Measurements from ENCODE around the gene MCC. TPM values are rescaled to one million over a fixed set of nuclear protein-coding genes. Genes with fewer than 3 reads are reported as not detected.

MCC gene
- total RNA-seq, 1 experiment from 2014 or later: 7.6 TPM

DNA sequence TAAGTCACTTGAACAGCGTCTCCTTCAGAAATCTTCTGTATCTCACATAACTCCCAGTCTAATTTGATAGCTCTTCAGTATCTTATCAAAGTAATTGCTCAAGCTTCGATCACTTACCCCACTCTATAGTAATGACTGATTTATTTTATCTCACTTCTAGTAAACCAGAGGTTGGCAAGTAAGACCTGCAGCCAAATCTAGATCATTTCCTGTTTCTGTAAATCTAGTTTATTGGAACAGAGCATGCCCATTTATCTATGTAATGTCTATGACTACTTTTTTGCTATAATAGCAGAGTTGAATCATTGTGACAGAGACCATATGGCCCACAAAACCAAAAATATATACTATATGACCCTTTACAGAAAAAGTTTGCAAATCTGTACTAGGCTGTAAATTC, 93.6 kb downstream of the MCC start:
- Histone ChIP-seq H3K4ac (ENCODE audit: low read depth, low read length) (no peak overlapping the region), H3K27ac (ENCODE audit: insufficient read length, low read depth, low read length) (no peak overlapping the region), H2AK5ac (ENCODE audit: insufficient read length, low read length) (no peak overlapping the region), H2BK20ac (ENCODE audit: low read depth, low read length, poor library complexity, severe bottlenecking) (no peak overlapping the region), H3T11ph (ENCODE audit: low read length) (no peak overlapping the region), H4K8ac (replicated peaks; ENCODE audit: insufficient read length, low read depth, low read length) (no peak overlapping the region), H3K79me2 (ENCODE audit: insufficient read depth, low read length) (no peaks in the 10 kb centered on the region), H2BK5ac (ENCODE audit: insufficient read length, low read length) (no peak overlapping the region), H2BK15ac (ENCODE audit: low read depth, low read length) (no peak overlapping the region), H3K4me2 (ENCODE audit: insufficient read depth, insufficient read length, low read length) (no peak overlapping the region), H4K5ac (ENCODE audit: insufficient read length, low read depth, low read length) (no peak overlapping the region), H3K4me1 (ENCODE audit: insufficient read depth, low read length) (no peaks in the 10 kb centered on the region), H3K9me3 (ENCODE audit: control insufficient read depth, low read depth, low read length) (no peaks in the 10 kb centered on the region), H3K18ac (ENCODE audit: insufficient read length, low read depth, low read length) (no peak overlapping the region), H2BK12ac (ENCODE audit: insufficient read length, low read depth, low read length) (no peak overlapping the region), H3K9ac (ENCODE audit: extremely low read depth, insufficient read length, low read length) (no peak overlapping the region), H2BK120ac (ENCODE audit: low read depth, low read length, poor library complexity, severe bottlenecking) (no peak overlapping the region), H3K14ac (ENCODE audit: insufficient read depth, low read length) (no peak overlapping the region), H3K56ac (ENCODE audit: insufficient read length, low read depth, low read length) (no peak overlapping the region), H3K23ac (ENCODE audit: insufficient read length, low read depth, low read length) (no peak overlapping the region), H3K79me1 (ENCODE audit: insufficient read depth, low read depth, low read length, poor library complexity, severe bottlenecking) (no peaks in the 10 kb centered on the region), H4K20me1 (ENCODE audit: control insufficient read depth, insufficient read depth, insufficient read length) (no peaks in the 10 kb centered on the region), H3K23me2 (ENCODE audit: insufficient read length, low read depth, low read length, poor library complexity, severe bottlenecking) (no peaks in the 10 kb centered on the region), H4K91ac (ENCODE audit: insufficient read length, low read depth, low read length) (no peak overlapping the region), H2AFZ (ENCODE audit: low read length) (no peak overlapping the region), H3K27me3 (ENCODE audit: insufficient read depth, low read length) (no peaks in the 10 kb centered on the region)
- no peaks in the 10 kb centered on the region for H3K4me1 Mint-ChIP-seq
- WGBS (ENCODE audit: extremely low coverage, insufficient read length, low lambda C conversion rate): no CpG with 5 or more reads among the region's 2 CpGs
- no peaks in the 10 kb centered on the region for H3K9me3 Mint-ChIP-seq
- no peak for DNase-seq
- H3K4me3 Mint-ChIP-seq: no peak overlapping the region
- TF ChIP-seq, protein P1, sequence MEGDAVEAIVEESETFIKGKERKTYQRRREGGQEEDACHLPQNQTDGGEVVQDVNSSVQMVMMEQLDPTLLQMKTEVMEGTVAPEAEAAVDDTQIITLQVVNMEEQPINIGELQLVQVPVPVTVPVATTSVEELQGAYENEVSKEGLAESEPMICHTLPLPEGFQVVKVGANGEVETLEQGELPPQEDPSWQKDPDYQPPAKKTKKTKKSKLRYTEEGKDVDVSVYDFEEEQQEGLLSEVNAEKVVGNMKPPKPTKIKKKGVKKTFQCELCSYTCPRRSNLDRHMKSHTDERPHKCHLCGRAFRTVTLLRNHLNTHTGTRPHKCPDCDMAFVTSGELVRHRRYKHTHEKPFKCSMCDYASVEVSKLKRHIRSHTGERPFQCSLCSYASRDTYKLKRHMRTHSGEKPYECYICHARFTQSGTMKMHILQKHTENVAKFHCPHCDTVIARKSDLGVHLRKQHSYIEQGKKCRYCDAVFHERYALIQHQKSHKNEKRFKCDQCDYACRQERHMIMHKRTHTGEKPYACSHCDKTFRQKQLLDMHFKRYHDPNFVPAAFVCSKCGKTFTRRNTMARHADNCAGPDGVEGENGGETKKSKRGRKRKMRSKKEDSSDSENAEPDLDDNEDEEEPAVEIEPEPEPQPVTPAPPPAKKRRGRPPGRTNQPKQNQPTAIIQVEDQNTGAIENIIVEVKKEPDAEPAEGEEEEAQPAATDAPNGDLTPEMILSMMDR (conservative IDR thresholded peaks at IDR 0.05): no peak
- H3K36me3 Mint-ChIP-seq (ENCODE audit: insufficient read depth in 1 of 3, low read depth in 3 of 3): no peaks in the 10 kb centered on the region
- no peak overlapping the region for H3K27ac Mint-ChIP-seq
- H3K27me3 Mint-ChIP-seq (ENCODE audit: low read depth): no peaks in the 10 kb centered on the region; the same call in 1 of the 2 replicates

Measured in H9 (cell line).